Tibial nerve (tissue), 3 donors: ENCODE measurements around the gene TIMM8B.

Source experiments
- POLR2A ChIP-seq, 2 donors: fragments of 450-650 bp; IDR thresholded peaks; one replicate each; pipeline ENCODE4 v1.6.1; 2017; ENCODE audit warnings: antibody characterized with exemption in 2 of 2, mild to moderate bottlenecking in 2 of 2, moderate library complexity in 2 of 2
- TF ChIP-seq, protein P1 (sequence below), 5 experiments: fragments of 200-600 bp in 3 of 5; fragments of 450-650 bp in 2 of 5; sonication (generic) in 3 of 5; IDR thresholded peaks; one replicate each; pipeline ENCODE4 v1.5.1; 2016 to 2019; ENCODE audit warnings: antibody characterized with exemption in 5 of 5, mild to moderate bottlenecking in 3 of 5, moderate library complexity in 2 of 5

DNA sequence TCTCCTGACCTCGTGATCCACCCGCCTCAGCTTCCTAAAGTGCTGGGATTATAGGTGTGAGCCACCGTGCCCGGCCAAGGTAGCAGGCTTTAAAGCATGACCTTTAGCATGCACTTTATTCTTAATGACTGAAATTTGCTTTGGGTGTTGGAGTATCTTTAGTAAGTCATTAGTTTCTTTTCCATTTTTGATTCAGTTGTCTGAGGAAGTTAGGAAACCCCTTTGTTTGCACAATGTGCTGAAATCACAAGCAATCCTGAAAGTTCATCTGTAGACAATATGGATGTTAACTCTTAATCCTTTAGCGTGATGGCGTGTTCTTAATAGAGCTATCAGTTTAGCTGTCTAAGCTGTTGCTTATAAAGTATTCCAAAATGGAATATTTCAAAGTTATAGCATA is 16.9 kb upstream of the TIMM8B start:
- TF ChIP-seq, protein P1, sequence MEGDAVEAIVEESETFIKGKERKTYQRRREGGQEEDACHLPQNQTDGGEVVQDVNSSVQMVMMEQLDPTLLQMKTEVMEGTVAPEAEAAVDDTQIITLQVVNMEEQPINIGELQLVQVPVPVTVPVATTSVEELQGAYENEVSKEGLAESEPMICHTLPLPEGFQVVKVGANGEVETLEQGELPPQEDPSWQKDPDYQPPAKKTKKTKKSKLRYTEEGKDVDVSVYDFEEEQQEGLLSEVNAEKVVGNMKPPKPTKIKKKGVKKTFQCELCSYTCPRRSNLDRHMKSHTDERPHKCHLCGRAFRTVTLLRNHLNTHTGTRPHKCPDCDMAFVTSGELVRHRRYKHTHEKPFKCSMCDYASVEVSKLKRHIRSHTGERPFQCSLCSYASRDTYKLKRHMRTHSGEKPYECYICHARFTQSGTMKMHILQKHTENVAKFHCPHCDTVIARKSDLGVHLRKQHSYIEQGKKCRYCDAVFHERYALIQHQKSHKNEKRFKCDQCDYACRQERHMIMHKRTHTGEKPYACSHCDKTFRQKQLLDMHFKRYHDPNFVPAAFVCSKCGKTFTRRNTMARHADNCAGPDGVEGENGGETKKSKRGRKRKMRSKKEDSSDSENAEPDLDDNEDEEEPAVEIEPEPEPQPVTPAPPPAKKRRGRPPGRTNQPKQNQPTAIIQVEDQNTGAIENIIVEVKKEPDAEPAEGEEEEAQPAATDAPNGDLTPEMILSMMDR (IDR thresholded peaks at IDR 0.05): no peak
- no peak for TF ChIP-seq POLR2A (IDR thresholded peaks at IDR 0.05)
